HG02623 (cell line): Measurements from ENCODE around the gene LPCAT1.
"Not testable (repeated sequence)": the region's sequence is repeated elsewhere in the genome, so short reads cannot be mapped to it uniquely, and the experiment has no call there.

Experiments used
- ATAC-seq: cut with Tn5 transposase; IDR thresholded peaks from one replicate; pipeline ENCODE4 v1.9.1; 2021; ENCODE audit warnings: moderate library complexity; ENCODE audit not compliant: unreplicated experiment

LPCAT1 gene

GRCh38 chr5:1431021-1431811, 92.5 kb downstream of the LPCAT1 start:
- no peak for ATAC-seq

- no peak for ATAC-seq
Observed at GRCh38 chr5:1430121-1430795, 93.5 kb downstream of the LPCAT1 start.

- ATAC-seq = no peak
Observed at GRCh38 chr5:1429496-1429895, 94.3 kb downstream of the LPCAT1 start.

GRCh38 chr5:1429066-1429465, 94.7 kb downstream of the LPCAT1 start:
- no peak for ATAC-seq

- no peak for ATAC-seq
Observed at GRCh38 chr5:1428107-1428506, 95.7 kb downstream of the LPCAT1 start.

- ATAC-seq = no peak
Observed at GRCh38 chr5:1424716-1425115, 99.0 kb downstream of the LPCAT1 start.

- no peak for ATAC-seq
Observed at GRCh38 chr5:1423901-1424603, 99.7 kb downstream of the LPCAT1 start.

GRCh38 chr5:1422522-1422921, 101.2 kb downstream of the LPCAT1 start:
- not testable (repeated sequence) for ATAC-seq

- ATAC-seq = no peak
Observed at GRCh38 chr5:1421521-1422341, 102.0 kb downstream of the LPCAT1 start.

- ATAC-seq = no peak
Observed at GRCh38 chr5:1420211-1421195, 103.3 kb downstream of the LPCAT1 start.

- no peak for ATAC-seq
Observed at GRCh38 chr5:1419476-1420210, 104.1 kb downstream of the LPCAT1 start.

- ATAC-seq = no peak
Observed at GRCh38 chr5:1418921-1419280, 104.9 kb downstream of the LPCAT1 start.

- ATAC-seq = no peak
Observed at GRCh38 chr5:1418238-1418920, 105.4 kb downstream of the LPCAT1 start.

GRCh38 chr5:1417586-1418225, 106.1 kb downstream of the LPCAT1 start:
- ATAC-seq = no peak

GRCh38 chr5:1416856-1417469, 106.8 kb downstream of the LPCAT1 start:
- no peak for ATAC-seq

- ATAC-seq = no peak
Observed at GRCh38 chr5:1415626-1416360, 108.0 kb downstream of the LPCAT1 start.

- no peak for ATAC-seq
Observed at GRCh38 chr5:1415059-1415425, 108.7 kb downstream of the LPCAT1 start.
